Esophagus squamous epithelium (tissue), 4 donors: ENCODE measurements around the gene ADARB2.

Experiments
- CTCF ChIP-seq, 6 experiments: fragments of 450-650 bp in 4 of 6; fragments of 200-600 bp in 2 of 6; sonication (generic) in 2 of 6; IDR thresholded peaks; one replicate each; pipeline ENCODE4 v1.5.1; 2016 to 2019; ENCODE audit warnings: antibody characterized with exemption in 6 of 6, mild to moderate bottlenecking in 4 of 6, moderate library complexity in 4 of 6
- POLR2A ChIP-seq, 4 donors: fragments of 450-650 bp; IDR thresholded peaks; one replicate each; pipeline ENCODE4 v1.6.1; 2017; ENCODE audit warnings: antibody characterized with exemption in 4 of 4, mild to moderate bottlenecking in 4 of 4, moderate library complexity in 3 of 4

GRCh38 chr10:1132584-1132983 lies 604.7 kb downstream of the ADARB2 start:
- TF ChIP-seq CTCF (IDR thresholded peaks at IDR 0.05) (no peak), POLR2A (IDR thresholded peaks at IDR 0.05) (no peak)
